Epithelial cell of proximal tubule (primary cell): ENCODE measurements around the gene NTSR1. TPM values are rescaled to one million over a fixed set of nuclear protein-coding genes. Genes with fewer than 3 reads are reported as not detected.

Source experiments
- DNase-seq: peaks from one replicate; pipeline ENCODE4 v3.0.0-alpha.2; 2011; ENCODE audit warnings: low read depth
- H3K4me3 ChIP-seq: 2 replicates; pipeline ENCODE4 v1.5.1; 2011; ENCODE audit warnings: low read depth, mild to moderate bottlenecking, low read length
- CTCF ChIP-seq: conservative IDR thresholded peaks from 2 replicates; pipeline ENCODE4 v1.5.1; 2012; ENCODE audit warnings: low read depth, mild to moderate bottlenecking, low read length
- total RNA-seq: library from RNA; depleted of rRNA; stranded (reverse); fragments of >200 nt; gene quantifications from 2 replicates; pipeline ENCODE4 v1.2.3, GENCODE V29; 2015

Gene NTSR1
- 0.29 TPM in 1 of 2 replicates, not detected in the other for total RNA-seq

DNA sequence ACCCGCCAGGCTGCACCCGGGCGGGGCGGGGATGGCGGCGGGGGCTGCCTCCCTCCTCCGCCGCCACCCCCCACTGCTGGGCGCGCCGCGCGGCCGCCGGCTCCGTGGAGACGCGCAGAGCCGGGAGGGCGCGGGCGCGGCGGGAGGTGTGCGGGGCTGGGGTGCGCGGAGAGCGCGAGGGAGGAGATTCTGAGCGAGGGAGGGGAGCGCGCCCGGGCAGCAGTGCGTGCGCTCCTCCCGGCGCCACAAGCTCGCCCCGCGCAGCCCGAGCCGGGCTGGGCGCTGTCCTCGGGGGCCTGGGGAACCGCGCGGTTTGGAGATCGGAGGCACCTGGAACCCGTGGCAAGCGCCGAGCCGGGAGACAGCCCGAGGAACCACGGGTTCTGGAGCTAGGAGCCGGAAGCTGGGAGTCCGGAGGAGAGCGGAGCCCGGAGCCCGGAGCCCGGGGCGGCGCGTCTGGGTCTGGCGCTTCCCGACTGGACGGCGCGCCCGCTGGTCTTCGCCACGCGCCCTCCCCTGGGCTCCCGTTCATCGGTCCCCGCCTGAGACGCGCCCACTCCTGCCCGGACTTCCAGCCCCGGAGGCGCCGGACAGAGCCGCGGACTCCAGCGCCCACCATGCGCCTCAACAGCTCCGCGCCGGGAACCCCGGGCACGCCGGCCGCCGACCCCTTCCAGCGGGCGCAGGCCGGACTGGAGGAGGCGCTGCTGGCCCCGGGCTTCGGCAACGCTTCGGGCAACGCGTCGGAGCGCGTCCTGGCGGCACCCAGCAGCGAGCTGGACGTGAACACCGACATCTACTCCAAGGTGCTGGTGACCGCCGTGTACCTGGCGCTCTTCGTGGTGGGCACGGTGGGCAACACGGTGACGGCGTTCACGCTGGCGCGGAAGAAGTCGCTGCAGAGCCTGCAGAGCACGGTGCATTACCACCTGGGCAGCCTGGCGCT, at the start of gene NTSR1:
NTSR1 (plus strand) TSS at position 246 of the 946 bp plus-strand sequence; CDS start at position 618, 372 bp downstream.
- DNase-seq = no peak
- TF ChIP-seq CTCF = no peak
- H3K4me3 ChIP-seq = no peak within 1 kb of the TSS

DNA sequence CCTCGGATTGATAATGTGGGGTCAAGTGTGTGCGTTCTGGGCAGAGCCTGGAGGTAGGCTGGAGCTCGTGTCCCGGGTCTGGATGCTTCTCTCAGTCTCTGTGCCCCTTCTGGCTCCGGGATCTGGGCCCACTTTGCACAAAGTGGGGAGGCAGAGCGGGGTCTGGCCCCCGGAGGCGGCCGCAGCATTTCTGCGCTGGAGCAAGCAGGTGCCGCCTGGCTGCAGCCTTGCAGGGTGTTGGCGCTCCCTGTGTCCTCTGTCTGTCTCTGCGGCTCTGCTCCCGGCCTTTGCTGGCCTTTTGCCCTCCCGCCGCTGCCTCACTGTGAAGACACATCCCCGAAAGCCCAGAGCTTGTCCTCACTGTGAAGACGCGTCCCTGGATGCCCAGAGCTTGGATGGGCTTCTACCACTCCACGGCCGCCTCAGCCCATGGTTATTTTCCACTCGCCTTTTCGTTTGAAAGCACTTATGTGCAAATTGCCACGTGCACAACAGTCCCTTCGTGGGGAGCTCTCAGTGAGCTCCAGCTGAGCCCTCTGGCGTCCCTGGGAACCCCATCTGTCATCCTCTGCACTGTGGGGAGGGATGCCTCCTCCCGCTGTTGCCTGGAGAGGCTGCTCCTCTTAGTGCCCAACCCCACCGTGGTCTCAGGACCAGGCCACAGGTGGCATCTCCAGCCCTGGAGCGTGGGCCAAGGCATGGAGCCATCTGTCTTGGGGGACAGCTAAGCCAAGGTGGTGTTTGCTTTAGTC, 49.0 kb upstream of the NTSR1 start:
- no peak overlapping the region for H3K4me3 ChIP-seq
- no peak for TF ChIP-seq CTCF
- DNase-seq = no peak

- no peak for TF ChIP-seq CTCF
- DNase-seq = no peak
- no peak overlapping the region for H3K4me3 ChIP-seq
Measured at GRCh38 chr20:62660240-62660615, 48.4 kb upstream of the NTSR1 start.

DNA sequence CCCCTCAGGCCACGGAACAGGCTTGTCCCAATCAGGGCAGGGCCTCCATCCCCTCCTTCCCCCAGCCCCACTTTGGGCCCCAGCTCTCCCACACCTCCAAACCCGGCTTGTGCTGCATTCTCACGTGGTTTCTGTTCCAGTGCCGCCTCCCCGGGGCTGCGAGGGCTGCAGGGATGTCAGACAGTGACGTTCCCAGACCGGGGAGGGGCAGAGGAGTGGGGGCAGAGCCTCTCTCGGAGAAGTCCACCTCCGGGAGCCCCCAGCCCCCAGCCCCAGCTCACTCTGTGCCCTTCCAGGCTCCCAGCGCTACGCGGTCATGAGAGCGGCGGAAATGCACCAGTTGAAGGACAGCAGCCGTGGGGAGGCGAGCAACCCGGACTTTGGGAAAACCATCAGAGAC, 47.9 kb upstream of the NTSR1 start:
- no peak for TF ChIP-seq CTCF

DNA sequence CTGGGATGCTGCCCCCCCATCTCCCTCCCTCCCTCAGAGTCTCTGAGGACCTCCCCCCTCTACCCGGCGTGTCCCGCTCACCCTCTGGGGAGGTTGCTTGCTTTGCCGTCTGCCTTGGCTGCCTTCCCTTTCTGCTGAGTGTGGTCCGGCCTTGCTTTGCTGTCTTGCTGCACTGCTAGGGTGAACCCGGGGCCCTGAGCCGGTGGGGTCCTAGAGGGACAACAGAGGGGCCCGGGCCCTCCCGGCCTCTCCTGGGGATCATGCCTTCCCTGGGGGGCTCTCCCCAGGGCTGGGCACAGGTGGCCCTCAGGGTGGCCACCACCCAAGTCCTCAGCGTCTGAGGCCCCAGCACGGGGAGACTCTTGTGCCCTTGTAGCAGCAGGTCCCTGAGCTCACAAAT, 47.0 kb upstream of the NTSR1 start:
- no peak overlapping the region for H3K4me3 ChIP-seq
- no peak for DNase-seq
- no peak for TF ChIP-seq CTCF

More for the DNA sequence above, 47.9 kb upstream of the NTSR1 start:
- no peak overlapping the region for H3K4me3 ChIP-seq
- no peak for DNase-seq

DNA sequence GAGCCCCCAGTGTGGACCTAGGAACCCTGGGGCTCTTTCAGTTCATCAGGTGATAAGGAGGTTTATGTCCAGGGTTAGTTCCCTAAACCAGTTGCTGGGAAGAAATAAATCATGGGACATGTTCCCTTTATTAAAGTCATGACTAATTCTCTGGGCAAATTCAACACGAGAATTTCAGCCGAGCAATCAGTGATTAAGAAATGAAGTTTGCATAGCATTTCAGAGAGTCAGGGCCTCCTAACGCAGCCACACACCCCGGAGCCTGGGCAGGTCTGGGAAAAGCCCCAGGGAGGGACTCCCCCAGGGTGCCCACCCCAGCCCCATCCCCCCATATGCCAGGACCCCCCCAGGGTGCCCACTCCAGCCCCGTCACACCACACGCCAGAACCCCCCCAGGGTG, 46.2 kb upstream of the NTSR1 start:
- H3K4me3 ChIP-seq = no peak overlapping the region
- TF ChIP-seq CTCF = no peak
- DNase-seq = no peak
